ENCODE data around the gene KRT6B. TPM values are rescaled to one million over a fixed set of nuclear protein-coding genes. Genes with fewer than 3 reads are reported as not detected.

The KRT6B gene
- total and polyA plus RNA-seq, 9 of the 15 experiments (the other 6 are each of a cell fraction or from before 2014, with no cell fraction given): not detected

DNA sequence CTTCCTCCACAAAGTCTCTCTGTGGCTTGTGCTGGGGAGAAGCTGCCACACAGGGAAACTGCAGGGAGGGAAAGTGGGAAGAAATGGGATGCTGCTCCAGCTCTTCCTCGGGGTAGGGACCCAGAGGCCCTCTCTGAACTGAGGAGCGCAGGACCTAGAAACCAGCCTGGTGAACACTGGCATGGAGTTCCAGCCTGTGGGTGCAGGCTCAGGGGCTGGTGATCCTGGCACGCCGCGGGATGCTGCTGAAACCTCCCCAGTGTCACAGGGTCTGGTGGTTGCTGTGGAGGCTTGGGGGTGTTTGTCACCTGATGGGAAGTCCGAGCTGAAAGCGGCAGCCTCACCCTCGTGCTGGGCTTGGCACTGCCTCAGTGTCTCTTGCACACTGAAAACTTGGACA is 12.5 kb downstream of the KRT6B start:
- BruUV-seq (replicated peaks): no TSS peak
- ChIA-PET POLR2A (interaction anchor here (1.2 to 1.3 kb wide), 2 partner anchors 10 to 13 kb away, joined by 3 to 4 read pairs; no protein-coding TSS in a partner anchor), CTCF (ENCODE audit: low intra/inter-chr PET ratio) (no interaction called here)
- intact Hi-C loops (cut with micrococcal nuclease): no loop called here
- ATAC-seq (no peak), FAIRE-seq (no peak), DNase-seq (ENCODE audit: extremely low read depth in 1 of 4, low spot score in 3 of 4) (no peak)
- no peaks in the 10 kb centered on the region for H3K79me2 ChIP-seq (ENCODE audit: control insufficient read depth, insufficient read depth, low read length)
- no peak overlapping the region for H3K4me3 ChIP-seq
- peaks cover 0 to 31% of the 10 kb centered on the region in 2 experiments for H3K27me3 ChIP-seq (ENCODE audit: control insufficient read depth in 2 of 2, insufficient read depth in 2 of 2, low read length in 2 of 2)
- H3K9ac ChIP-seq (ENCODE audit: insufficient read depth in 1 of 2, low read depth in 2 of 2, low read length in 2 of 2): no peak overlapping the region
- H3K9me1 ChIP-seq (ENCODE audit: control insufficient read depth, insufficient read depth, low read length): no peaks in the 10 kb centered on the region
- no peaks in the 10 kb centered on the region for H3K4me1 ChIP-seq (replicated peaks in 1 of 2; ENCODE audit: control insufficient read depth in 2 of 2, insufficient read depth in 2 of 2, low read length in 2 of 2)
- H3K27ac ChIP-seq (ENCODE audit: extremely low read depth, low read depth, low read length): no peak overlapping the region
- no peaks in the 10 kb centered on the region for H4K20me1 ChIP-seq (replicated peaks; ENCODE audit: control insufficient read depth, insufficient read depth, low read length)
- H3K4me2 ChIP-seq (ENCODE audit: insufficient read depth, low read length): no peak overlapping the region
- H3K36me3 ChIP-seq (ENCODE audit: control insufficient read depth, insufficient read depth, low read length): no peaks in the 10 kb centered on the region
- in situ Hi-C loops (cut with MboI): no loop called here
- WGBS (ENCODE audit: insufficient coverage, low coverage, missing lambda C conversion rate): 4% methylated on average over 8 of the region's 8 CpGs
- no peak overlapping the region for H2AFZ ChIP-seq (ENCODE audit: low read depth, low read length)
- H3K9me3 ChIP-seq (replicated peaks; ENCODE audit: control insufficient read depth, insufficient read depth, low read depth, low read length): no peaks in the 10 kb centered on the region
- TF ChIP-seq ZNF197 (CRISPR knock-in tag; IDR thresholded peaks at IDR 0.05; ENCODE audit: low read depth) (no peak), ZNF830 (CRISPR knock-in tag; IDR thresholded peaks at IDR 0.05) (no peak), NEUROD1 (IDR thresholded peaks at IDR 0.05; ENCODE audit: borderline replicate concordance, low read depth, low read length, partially characterized antibody) (no peak), RCOR1 (IDR thresholded peaks at IDR 0.05; ENCODE audit: borderline replicate concordance in 1 of 2, low read depth in 2 of 2, low read length in 2 of 2) (no peak), SMAD1 (IDR thresholded peaks at IDR 0.05; ENCODE audit: low read depth, low read length, partially characterized antibody) (no peak), ZNF778 (CRISPR knock-in tag; IDR thresholded peaks at IDR 0.05) (no peak), ATF7 (IDR thresholded peaks at IDR 0.05) (no peak), ZNF431 (CRISPR knock-in tag; IDR thresholded peaks at IDR 0.05) (no peak), KLF6 (CRISPR knock-in tag; IDR thresholded peaks at IDR 0.05; ENCODE audit: borderline replicate concordance) (no peak), CEBPZ (IDR thresholded peaks at IDR 0.05; ENCODE audit: borderline replicate concordance, low read depth, low read length) (no peak), ZNF212 (CRISPR knock-in tag; IDR thresholded peaks at IDR 0.05) (no peak), CBX2 (IDR thresholded peaks at IDR 0.05; ENCODE audit: insufficient read depth, low read length, poor library complexity, severe bottlenecking) (no peak), PHF20 (IDR thresholded peaks at IDR 0.05; ENCODE audit: partially characterized antibody) (no peak), SIN3A (IDR thresholded peaks at IDR 0.05; ENCODE audit: borderline replicate concordance in 2 of 2, control insufficient read depth in 1 of 2, low read depth in 2 of 2, low read length in 2 of 2) (no peak)
- TF ChIP-seq, protein P1, sequence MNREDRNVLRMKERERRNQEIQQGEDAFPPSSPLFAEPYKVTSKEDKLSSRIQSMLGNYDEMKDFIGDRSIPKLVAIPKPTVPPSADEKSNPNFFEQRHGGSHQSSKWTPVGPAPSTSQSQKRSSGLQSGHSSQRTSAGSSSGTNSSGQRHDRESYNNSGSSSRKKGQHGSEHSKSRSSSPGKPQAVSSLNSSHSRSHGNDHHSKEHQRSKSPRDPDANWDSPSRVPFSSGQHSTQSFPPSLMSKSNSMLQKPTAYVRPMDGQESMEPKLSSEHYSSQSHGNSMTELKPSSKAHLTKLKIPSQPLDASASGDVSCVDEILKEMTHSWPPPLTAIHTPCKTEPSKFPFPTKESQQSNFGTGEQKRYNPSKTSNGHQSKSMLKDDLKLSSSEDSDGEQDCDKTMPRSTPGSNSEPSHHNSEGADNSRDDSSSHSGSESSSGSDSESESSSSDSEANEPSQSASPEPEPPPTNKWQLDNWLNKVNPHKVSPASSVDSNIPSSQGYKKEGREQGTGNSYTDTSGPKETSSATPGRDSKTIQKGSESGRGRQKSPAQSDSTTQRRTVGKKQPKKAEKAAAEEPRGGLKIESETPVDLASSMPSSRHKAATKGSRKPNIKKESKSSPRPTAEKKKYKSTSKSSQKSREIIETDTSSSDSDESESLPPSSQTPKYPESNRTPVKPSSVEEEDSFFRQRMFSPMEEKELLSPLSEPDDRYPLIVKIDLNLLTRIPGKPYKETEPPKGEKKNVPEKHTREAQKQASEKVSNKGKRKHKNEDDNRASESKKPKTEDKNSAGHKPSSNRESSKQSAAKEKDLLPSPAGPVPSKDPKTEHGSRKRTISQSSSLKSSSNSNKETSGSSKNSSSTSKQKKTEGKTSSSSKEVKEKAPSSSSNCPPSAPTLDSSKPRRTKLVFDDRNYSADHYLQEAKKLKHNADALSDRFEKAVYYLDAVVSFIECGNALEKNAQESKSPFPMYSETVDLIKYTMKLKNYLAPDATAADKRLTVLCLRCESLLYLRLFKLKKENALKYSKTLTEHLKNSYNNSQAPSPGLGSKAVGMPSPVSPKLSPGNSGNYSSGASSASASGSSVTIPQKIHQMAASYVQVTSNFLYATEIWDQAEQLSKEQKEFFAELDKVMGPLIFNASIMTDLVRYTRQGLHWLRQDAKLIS (CRISPR knock-in tag; IDR thresholded peaks at IDR 0.05): no peak
